Activated B cell treated with CpG ODN at 0.5 μM for 24 hours (primary cell): ENCODE data around the gene DUSP8. TPM values are rescaled to one million over a fixed set of nuclear protein-coding genes. Genes with fewer than 3 reads are reported as not detected.

Experiments
- ATAC-seq: fragments of 200-7000 bp; cut with Tn5 transposase; one replicate; pipeline ENCODE4 v1.10.0; 2021; ENCODE audit warnings: low read depth, mild to moderate bottlenecking, moderate library complexity
- CTCF ChIA-PET: fragments of 350-600 bp; sonication (Branson Sonifier 250); formaldehyde crosslinking; loops from one replicate; lab custom pipeline; 2021; ENCODE audit warnings: antibody characterized with exemption; lab: Charles Lee
- POLR2A ChIA-PET: fragments of 350-600 bp; sonication (Branson Sonifier 250); formaldehyde crosslinking; loops from one replicate; lab custom pipeline; 2021; ENCODE audit warnings: antibody characterized with exemption; lab: Charles Lee
- DNase-seq: peaks from one replicate; pipeline ENCODE4 v3.0.0; 2022
- H3K27ac Mint-ChIP-seq: one replicate; pipeline ENCODE4 v1.8.0; 2020; ENCODE audit warnings: mixed read lengths
- H3K27me3 Mint-ChIP-seq: one replicate; pipeline ENCODE4 v1.8.0; 2021; ENCODE audit warnings: mixed read lengths
- H3K36me3 Mint-ChIP-seq: one replicate; pipeline ENCODE4 v1.8.0; 2021; ENCODE audit warnings: low read depth, mixed read lengths
- H3K4me1 Mint-ChIP-seq: one replicate; pipeline ENCODE4 v1.8.0; 2021; ENCODE audit warnings: mixed read lengths
- H3K4me3 Mint-ChIP-seq: one replicate; pipeline ENCODE4 v1.8.0; 2020; ENCODE audit warnings: mild to moderate bottlenecking, mixed read lengths
- H3K9me3 Mint-ChIP-seq: one replicate; pipeline ENCODE4 v1.8.0; 2020; ENCODE audit warnings: mixed read lengths
- intact Hi-C: fragments of 100-400 bp; cut with micrococcal nuclease; formaldehyde crosslinking; loops from one replicate; pipeline ENCODE4 v1.15.1; 2024
- total RNA-seq: library from RNA; stranded (reverse); gene quantifications from 2 replicates; pipeline ENCODE4 v1.2.3, GENCODE V29; 2022
- TF ChIP-seq, protein P1 (sequence below): fragments of 200-600 bp; IDR thresholded peaks from one replicate; pipeline ENCODE4 v1.8.0; 2022; ENCODE audit warnings: antibody characterized with exemption, mild to moderate bottlenecking

The DUSP8 gene
- total RNA-seq, 1 donor from 2014 or later: 1.3 TPM

DNA sequence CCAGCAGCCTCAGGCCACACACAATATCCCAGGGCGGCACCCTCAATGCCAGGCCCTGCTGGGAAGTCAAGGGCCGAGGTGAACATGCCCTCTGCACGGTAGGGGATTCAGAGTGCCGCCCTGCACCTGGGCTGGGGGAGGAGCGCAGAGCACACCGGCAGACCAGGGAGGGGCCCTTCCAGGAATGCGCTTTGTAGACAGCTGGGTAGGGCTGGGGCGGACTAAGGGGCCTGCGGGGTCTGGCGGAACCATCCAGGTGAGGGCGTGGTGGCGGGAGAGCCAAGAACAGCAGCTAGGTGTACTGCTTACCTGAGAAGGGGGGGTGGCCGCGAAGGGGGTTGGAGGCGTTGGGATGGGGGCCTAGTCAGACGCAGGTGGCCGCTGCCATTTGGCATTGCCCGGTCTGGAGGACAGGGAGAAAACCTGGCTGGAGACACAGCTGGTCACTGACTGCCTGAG lies 26.0 kb downstream of the DUSP8 start:
- Mint-ChIP-seq H3K27ac (no peak overlapping the region), H3K36me3 (no peaks in the 10 kb centered on the region), H3K4me3 (peak overlapping the region; percentile 19), H3K27me3 (peaks cover 34% of the 10 kb centered on the region), H3K4me1 (peaks cover 13% of the 10 kb centered on the region), H3K9me3 (no peaks in the 10 kb centered on the region)
- intact Hi-C loops: loop anchor here (1.0 to 2.0 kb wide), 3 partner anchors 28 to 287 kb away; partner anchors contain the start of gene KRTAP5-5
- ATAC-seq (no peak), DNase-seq (no peak)
- ChIA-PET POLR2A (interaction anchor here (0.6 to 1.3 kb wide), 4 partner anchors 18 to 284 kb away, joined by 3 to 9 read pairs (median 6); no protein-coding TSS in a partner anchor), CTCF (interaction anchor here (1.0 to 3.9 kb wide), 3 partner anchors 29 to 234 kb away, joined by 4 to 35 read pairs (median 5); no protein-coding TSS in a partner anchor)
- TF ChIP-seq, protein P1, sequence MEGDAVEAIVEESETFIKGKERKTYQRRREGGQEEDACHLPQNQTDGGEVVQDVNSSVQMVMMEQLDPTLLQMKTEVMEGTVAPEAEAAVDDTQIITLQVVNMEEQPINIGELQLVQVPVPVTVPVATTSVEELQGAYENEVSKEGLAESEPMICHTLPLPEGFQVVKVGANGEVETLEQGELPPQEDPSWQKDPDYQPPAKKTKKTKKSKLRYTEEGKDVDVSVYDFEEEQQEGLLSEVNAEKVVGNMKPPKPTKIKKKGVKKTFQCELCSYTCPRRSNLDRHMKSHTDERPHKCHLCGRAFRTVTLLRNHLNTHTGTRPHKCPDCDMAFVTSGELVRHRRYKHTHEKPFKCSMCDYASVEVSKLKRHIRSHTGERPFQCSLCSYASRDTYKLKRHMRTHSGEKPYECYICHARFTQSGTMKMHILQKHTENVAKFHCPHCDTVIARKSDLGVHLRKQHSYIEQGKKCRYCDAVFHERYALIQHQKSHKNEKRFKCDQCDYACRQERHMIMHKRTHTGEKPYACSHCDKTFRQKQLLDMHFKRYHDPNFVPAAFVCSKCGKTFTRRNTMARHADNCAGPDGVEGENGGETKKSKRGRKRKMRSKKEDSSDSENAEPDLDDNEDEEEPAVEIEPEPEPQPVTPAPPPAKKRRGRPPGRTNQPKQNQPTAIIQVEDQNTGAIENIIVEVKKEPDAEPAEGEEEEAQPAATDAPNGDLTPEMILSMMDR: no peak

DNA sequence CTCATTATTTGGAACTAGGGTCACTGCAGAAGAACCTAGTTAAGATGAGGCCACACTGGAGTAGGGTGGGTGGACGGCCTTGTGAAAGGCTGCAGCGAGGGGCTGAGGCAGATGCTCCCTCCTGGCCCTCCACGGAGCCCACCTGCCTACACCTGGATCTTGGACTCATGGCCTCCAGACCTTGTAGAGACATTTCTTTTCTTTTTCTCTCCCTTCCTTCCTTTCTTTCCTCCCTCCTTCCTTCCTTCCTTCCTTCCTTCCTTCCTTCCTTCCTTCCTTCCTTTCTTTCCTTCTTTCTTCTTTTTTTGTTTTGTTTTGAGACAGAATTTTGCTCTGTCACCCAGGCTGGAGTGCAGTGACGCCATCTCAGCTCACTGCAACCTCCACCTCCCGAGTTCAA lies 26.6 kb downstream of the DUSP8 start:
- intact Hi-C loops: no loop called here
- ChIA-PET POLR2A (no interaction called here), CTCF (interaction anchor here (3.9 kb wide), 1 partner anchor 29 kb away, joined by 35 read pairs; no protein-coding TSS in a partner anchor)
- Mint-ChIP-seq H3K4me1 (peaks cover 13% of the 10 kb centered on the region), H3K27ac (no peak overlapping the region), H3K9me3 (no peaks in the 10 kb centered on the region), H3K36me3 (no peaks in the 10 kb centered on the region), H3K27me3 (peaks cover 34% of the 10 kb centered on the region), H3K4me3 (no peak overlapping the region)
- TF ChIP-seq, protein P1: no peak
- DNase-seq: no peak
- ATAC-seq: no peak

DNA sequence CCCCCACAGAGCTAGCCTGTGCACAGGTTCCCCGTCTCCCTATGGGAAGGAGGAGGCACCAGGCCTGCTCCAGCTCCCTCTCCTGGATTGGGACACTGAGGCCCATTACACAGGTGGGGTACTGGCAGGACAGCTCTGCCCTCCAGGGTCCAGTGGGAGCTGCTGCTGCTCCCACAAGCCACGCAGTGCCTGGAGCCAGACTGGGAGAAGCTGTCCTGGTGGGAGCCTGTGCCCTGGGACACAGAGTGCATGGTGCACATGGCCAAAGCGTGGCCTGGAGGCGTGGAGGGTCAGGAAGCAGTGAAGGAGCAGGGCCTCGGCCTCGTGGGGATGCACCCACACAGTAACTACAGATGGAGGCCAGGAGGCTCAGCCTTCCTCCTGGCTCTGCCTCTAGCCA lies 27.5 kb downstream of the DUSP8 start:
- TF ChIP-seq, protein P1: no peak
- POLR2A ChIA-PET: no interaction called here
- no peak for ATAC-seq
- Mint-ChIP-seq H3K9me3 (no peaks in the 10 kb centered on the region), H3K4me3 (no peak overlapping the region), H3K4me1 (peaks cover 13% of the 10 kb centered on the region), H3K36me3 (no peaks in the 10 kb centered on the region), H3K27me3 (peaks cover 36% of the 10 kb centered on the region), H3K27ac (no peak overlapping the region)
- intact Hi-C loops: no loop called here
- DNase-seq: no peak
- CTCF ChIA-PET: interaction anchor here (3.9 kb wide), 1 partner anchor 30 kb away, joined by 35 read pairs; no protein-coding TSS in a partner anchor

DNA sequence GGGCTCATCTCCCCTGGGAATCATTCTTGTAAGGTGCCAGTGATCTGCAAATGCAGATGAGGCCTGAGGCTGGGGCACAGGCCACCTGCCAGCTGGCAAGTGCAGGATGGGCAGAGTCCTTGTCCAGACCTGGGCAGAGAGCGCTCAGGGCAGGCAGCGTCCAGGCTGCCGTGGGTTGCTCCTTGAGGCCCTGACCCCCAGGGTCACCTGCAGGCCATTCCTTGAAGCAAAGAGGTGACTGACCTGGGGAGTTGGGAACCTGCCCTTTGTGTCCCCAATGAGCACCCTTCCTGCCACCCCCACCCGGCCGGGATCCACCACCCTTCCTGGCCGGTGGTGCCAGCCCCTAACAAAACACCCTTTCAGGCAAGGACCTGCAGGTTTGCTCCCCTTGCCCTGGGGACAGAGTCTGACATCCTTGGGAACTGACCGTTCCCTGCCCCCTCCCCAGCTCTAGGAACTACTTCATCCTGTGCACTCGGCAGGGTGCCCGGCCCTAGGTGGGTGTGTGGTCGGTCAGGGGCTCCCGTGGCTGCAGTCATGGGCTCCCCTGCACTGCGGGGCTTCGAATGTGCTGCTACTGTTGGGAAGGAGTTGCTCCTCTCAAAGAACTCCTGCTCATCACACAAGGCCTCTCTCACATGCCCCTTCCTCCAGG lies 28.3 kb downstream of the DUSP8 start:
- no peak overlapping the region for H3K27ac Mint-ChIP-seq
- TF ChIP-seq, protein P1: no peak
- peaks cover 35% of the 10 kb centered on the region for H3K27me3 Mint-ChIP-seq
- intact Hi-C loops: no loop called here
- H3K36me3 Mint-ChIP-seq: no peaks in the 10 kb centered on the region
- H3K9me3 Mint-ChIP-seq: no peaks in the 10 kb centered on the region
- H3K4me3 Mint-ChIP-seq: no peak overlapping the region
- POLR2A ChIA-PET: no interaction called here
- DNase-seq (no peak), ATAC-seq (no peak)
- CTCF ChIA-PET: interaction anchor here (3.9 kb wide), 1 partner anchor 31 kb away, joined by 35 read pairs; no protein-coding TSS in a partner anchor
- peaks cover 12% of the 10 kb centered on the region for H3K4me1 Mint-ChIP-seq

DNA sequence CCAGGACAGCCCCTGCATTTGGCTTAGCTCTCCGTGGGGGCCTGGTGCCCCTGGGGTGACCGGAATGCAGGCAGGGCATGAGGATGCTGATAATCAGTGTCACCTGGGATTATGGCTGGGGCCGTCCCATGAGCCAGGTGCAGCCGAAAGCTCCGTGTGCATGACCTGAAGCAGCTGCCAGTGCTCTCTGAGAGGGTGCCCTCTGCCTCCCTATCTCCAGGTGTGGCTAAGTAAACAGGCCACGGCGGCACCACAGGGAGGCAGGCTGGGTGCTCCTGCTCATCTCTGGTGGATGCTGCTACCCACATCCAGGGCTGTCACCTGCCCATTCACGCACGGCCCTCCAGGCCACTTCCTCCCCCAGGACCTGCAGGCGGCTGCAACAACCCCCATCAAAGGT lies 29.8 kb downstream of the DUSP8 start:
- H3K36me3 Mint-ChIP-seq: no peaks in the 10 kb centered on the region
- CTCF ChIA-PET: no interaction called here
- ATAC-seq: no peak
- TF ChIP-seq, protein P1: no peak
- peaks cover 38% of the 10 kb centered on the region for H3K27me3 Mint-ChIP-seq
- H3K4me3 Mint-ChIP-seq: no peak overlapping the region
- intact Hi-C loops: no loop called here
- H3K4me1 Mint-ChIP-seq: peaks cover 7% of the 10 kb centered on the region
- no peak for DNase-seq
- POLR2A ChIA-PET: no interaction called here
- no peaks in the 10 kb centered on the region for H3K9me3 Mint-ChIP-seq
- no peak overlapping the region for H3K27ac Mint-ChIP-seq
